Measurements from ENCODE around the gene FCMR.

FCMR gene

GRCh38 chr1:206922524-206922923 is 783 bp upstream of the FCMR start:
- DNase-seq, result no peak

GRCh38 chr1:206918076-206918475 is 3.7 kb downstream of the FCMR start:
- DNase-seq, result no peak

GRCh38 chr1:206916000-206916709 is 5.6 kb downstream of the FCMR start:
- no peak for DNase-seq

- no peak for DNase-seq
These were observed 6.6 kb downstream of the FCMR start for GRCh38 chr1:206915030-206915735.

GRCh38 chr1:206913766-206914537 is 7.8 kb downstream of the FCMR start:
- no peak for DNase-seq

GRCh38 chr1:206912445-206913095 is 9.2 kb downstream of the FCMR start:
- peak; percentile 89 for DNase-seq

- DNase-seq, result peak; percentile 43
These were observed 10.6 kb downstream of the FCMR start for GRCh38 chr1:206911064-206911663.

- DNase-seq, result peak; percentile 46
These were observed 11.8 kb downstream of the FCMR start for GRCh38 chr1:206909883-206910318.

GRCh38 chr1:206909161-206909882 is 12.4 kb downstream of the FCMR start:
- DNase-seq, result peak; percentile 76

- no peak for DNase-seq
These were observed 13.7 kb downstream of the FCMR start for GRCh38 chr1:206908038-206908437.

GRCh38 chr1:206907304-206907991 is 14.3 kb downstream of the FCMR start:
- no peak for DNase-seq

GRCh38 chr1:206905295-206906164 is 16.2 kb downstream of the FCMR start:
- no peak for DNase-seq

- no peak for DNase-seq
These were observed 17.2 kb downstream of the FCMR start for GRCh38 chr1:206904423-206905142.

- no peak for DNase-seq
These were observed 18.1 kb downstream of the FCMR start for GRCh38 chr1:206903687-206904086.

GRCh38 chr1:206902702-206903101 is 19.0 kb downstream of the FCMR start:
- no peak for DNase-seq

GRCh38 chr1:206901944-206902343 is 19.8 kb downstream of the FCMR start:
- no peak for DNase-seq

GRCh38 chr1:206900149-206900548 is 21.6 kb downstream of the FCMR start:
- no peak for DNase-seq

- DNase-seq, result no peak
These were observed 22.0 kb downstream of the FCMR start for GRCh38 chr1:206899717-206900116.

- DNase-seq, result no peak
These were observed 22.8 kb downstream of the FCMR start for GRCh38 chr1:206898915-206899431.

Data from NCI-H510A treated with DMSO at 0.1 percent for 48 hours (cell line).